Globus pallidus (tissue), 1 donor: ENCODE measurements around the gene SAMD10.
A peak's percentile ranks its signal among the peaks of the same experiment; 100 is the strongest.
"Not testable (repeated sequence)": the region's sequence is repeated elsewhere in the genome, so short reads cannot be mapped to it uniquely, and the experiment has no call there.

ENCODE experiments used
- DNase-seq: peaks from one replicate; pipeline ENCODE4 v3.0.0-alpha.2; 2015; ENCODE audit warnings: low spot score

Gene SAMD10

DNA sequence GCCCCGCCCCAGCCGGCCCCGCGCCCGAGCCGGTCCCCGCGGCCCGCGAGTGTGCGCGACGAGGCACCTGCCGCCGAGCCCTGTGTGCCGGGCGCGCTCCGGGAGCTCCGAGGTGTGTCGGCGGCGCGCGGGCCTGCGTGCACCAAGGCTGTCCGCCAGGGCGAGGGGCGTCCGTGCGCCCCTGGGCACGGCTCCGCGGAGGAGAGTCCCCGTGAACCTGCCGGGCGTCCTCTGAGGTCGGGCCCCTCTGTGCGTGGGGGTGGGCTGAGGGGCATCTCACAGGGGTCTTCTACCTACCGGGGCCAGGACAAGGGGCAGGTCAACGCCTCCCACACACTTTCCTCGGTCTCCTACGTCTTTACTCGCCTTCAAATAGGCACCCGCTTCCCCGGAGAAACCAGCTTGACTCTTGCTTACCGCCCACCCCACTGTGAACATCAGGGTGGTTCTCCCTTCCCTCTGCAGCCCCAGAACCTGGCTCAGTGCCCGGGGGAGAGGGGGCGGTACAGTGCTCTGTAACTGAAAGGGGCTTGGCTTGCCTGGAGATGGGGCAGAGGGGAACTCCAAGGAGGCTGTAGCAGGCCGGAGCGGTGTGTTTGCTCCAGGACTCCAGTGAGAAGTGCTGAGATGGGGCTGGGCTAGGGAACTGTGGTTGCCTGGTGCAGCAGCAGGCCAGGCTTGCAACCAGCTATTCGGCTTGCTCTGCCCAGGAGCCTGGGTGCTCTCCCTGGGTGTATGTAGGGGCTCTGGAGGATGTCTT lies at the start of gene SAMD10:
TSS of gene SAMD10 (minus strand) at position 86 of the 760 bp plus-strand sequence. CDS start 175 bp downstream, outside the sequence.
- no peak for DNase-seq

DNA sequence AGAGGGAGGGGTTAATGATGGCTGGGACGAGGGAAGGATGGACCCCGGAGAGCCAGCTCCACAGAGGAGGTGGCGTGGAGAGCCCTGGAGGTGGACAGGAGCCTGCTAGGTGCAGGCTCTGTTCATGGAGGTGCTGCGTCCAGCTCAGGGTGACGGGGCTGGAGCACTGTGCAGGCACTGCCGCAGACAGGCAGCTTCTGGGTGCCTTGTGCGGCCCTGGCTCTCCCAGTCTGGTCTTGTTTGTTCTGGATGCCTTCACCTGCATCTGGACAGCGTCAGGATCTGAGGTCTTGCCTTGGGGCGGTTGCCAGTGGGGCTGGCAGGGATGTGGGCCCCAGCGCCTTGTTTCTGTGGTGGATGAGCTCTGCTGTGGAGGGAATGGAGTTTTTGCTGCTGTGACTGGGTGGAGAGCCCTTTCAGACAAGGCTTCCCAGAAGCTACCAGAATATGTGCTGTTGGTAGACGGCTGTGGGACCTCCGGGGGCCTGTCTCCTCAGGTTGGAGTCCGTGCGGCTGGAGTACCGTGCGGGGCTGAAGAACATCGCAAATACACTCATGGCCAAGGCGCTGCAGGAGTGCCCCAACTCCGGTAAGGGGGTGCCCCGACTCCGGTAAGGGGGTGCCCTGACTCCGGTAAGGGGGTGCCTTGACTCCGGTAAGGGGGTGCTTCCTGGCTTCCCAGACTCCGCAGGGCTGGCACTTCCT lies 48.7 kb upstream of the SAMD10 start:
- no peak for DNase-seq

GRCh38 chr20:64025826-64026412 lies 46.5 kb upstream of the SAMD10 start:
- DNase-seq = no peak

- DNase-seq = no peak
Measured at GRCh38 chr20:64025101-64025825, 45.8 kb upstream of the SAMD10 start.

GRCh38 chr20:64024141-64024990 lies 44.9 kb upstream of the SAMD10 start:
- DNase-seq = no peak

GRCh38 chr20:64023361-64024140 lies 44.1 kb upstream of the SAMD10 start:
- DNase-seq = no peak

GRCh38 chr20:64022671-64023360 lies 43.4 kb upstream of the SAMD10 start:
- DNase-seq = no peak

- DNase-seq = no peak
Measured at GRCh38 chr20:64021124-64021975, 41.9 kb upstream of the SAMD10 start.

GRCh38 chr20:64015635-64016034 lies 36.2 kb upstream of the SAMD10 start:
- no peak for DNase-seq

GRCh38 chr20:64012385-64013154 lies 33.1 kb upstream of the SAMD10 start:
- not testable (repeated sequence) for DNase-seq

DNA sequence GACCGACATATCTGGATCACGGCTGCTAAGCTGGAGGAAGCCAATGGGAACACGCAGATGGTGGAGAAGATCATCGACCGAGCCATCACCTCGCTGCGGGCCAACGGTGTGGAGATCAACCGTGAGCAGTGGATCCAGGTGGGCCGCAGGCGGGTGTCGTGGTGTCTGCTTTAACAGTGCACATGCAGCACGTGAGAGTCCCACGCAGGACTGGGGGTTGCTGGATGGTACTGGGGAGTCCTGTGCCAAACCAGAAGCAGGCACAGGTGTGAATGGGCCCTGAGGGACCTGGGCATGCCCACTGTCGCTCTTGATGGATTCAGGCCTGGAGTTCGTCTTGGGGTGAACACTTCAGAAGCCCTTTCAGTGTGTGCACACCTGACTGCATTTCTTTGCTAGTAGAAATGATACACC lies 31.9 kb upstream of the SAMD10 start:
- no peak for DNase-seq

- DNase-seq = no peak
Measured at GRCh38 chr20:64010711-64011237, 31.3 kb upstream of the SAMD10 start.

DNA sequence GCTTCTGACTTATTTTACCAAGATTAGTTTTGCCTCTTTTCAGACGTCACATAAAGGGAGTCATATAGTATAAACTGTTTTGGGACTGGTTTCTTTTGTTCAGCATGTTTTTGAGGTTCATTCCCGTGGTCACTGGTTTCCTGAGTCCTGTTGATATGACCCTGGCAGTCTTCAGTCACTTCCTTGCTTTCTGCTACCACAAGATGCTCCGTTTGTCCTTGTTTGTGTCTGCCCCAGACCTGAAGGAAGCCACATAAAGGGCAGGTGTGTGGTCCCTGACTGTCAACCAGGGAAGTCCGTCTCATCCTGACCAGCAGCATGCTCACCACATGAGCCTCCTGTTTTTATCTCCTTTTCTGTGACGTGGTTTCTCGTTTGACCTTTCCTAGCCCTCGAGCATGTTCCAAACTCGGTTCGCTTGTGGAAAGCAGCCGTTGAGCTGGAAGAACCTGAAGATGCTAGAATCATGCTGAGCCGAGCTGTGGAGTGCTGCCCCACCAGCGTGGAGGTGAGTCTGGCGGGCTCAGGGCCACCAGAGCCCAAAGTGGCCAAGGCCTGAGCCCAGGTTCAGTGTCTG lies 30.5 kb upstream of the SAMD10 start:
- no peak for DNase-seq

GRCh38 chr20:64006902-64007301 lies 27.5 kb upstream of the SAMD10 start:
- no peak for DNase-seq

DNA sequence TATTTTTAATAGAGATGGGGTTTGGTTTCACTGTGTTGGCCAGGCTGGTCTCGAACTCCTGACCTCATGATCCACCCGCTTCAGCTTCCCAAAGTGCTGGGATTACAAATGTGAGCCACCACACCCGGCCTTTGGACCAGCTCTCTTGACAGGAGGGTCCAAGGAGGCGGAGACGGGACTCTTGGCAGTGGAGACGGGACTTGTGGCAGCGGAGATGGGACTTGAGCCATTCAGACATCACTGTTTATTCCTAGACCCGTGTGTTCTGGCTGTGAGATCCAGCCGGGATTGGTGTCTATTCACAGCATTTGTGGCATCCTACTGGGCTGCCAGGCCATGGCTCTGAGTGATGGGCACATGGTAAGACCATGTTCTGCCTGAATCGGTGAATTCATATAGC lies 27.0 kb upstream of the SAMD10 start:
- peak; percentile 3 for DNase-seq

DNA sequence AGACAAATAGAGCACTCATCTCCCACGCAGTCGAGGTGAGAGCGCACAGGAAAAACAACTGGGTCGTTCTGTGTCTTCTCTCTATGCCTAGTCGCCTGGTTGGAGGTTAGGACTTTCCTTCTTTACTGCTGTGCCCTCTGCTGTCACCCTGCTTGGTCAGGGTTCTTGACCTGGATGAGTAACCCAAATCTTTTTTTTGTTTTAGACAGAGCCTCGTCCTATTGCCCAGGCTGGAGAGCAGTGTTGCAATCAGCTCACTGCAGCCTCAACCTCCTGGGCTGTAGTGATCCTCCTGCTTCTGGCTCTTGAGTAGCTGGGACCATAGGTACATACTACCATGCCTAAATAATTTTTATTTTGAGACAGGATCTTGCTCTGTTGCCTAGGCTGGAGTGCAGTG lies 26.0 kb upstream of the SAMD10 start:
- no peak for DNase-seq

DNA sequence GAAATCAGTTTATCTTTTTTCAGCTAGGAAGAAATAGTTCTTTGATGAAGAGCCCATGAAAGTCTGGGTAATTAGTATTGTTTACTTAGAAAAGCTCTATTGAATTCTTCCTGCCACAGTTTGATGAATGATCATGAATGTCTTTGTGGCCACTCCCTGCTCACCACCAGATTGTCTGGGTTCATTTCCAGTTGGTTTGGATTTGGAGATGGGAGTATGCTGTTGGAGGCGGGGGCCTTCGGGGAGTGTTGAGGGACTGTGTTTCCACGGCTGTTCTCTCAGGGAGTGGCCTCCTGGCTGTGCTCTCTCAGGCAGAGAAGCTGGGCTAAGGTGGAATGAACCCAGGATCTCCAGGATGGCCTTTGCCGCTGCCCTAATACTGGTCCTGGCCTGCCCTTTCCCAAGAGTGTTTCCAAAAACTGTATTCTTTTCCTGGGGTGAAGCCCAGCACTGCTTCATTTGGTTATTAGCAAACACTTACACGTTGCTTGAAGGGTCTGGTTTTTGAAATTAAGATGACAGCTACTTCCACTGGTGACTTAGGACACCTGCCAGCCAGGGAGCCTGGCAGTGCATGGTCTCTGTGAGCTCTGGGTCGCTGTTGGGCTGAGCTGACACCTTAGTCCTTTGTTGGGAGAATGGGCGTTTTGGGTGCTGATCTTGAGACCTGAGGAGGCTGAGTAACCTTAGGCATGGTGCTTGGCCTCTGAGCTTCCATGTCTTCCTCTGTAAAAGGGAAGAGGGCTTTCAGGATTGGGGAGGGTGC lies 24.7 kb upstream of the SAMD10 start:
- no peak for DNase-seq
